Esophagus mucosa (tissue), 1 donor: ENCODE results near the gene OTOP3. TPM values are rescaled to one million over a fixed set of nuclear protein-coding genes. Genes with fewer than 3 reads are reported as not detected.

Experiments
- ATAC-seq: fragments of 200-7000 bp; cut with Tn5 transposase; one replicate; pipeline ENCODE4 v1.9.1; 2020
- total RNA-seq: library from RNA; stranded (reverse); gene quantifications from one replicate; pipeline ENCODE4 v1.2.4, GENCODE V29; 2023
- donor health status: DM: yes; HTN: yes; CAD: no.

Gene OTOP3
- total RNA-seq, 1 donor from 2014 or later, result 14.7 TPM

DNA sequence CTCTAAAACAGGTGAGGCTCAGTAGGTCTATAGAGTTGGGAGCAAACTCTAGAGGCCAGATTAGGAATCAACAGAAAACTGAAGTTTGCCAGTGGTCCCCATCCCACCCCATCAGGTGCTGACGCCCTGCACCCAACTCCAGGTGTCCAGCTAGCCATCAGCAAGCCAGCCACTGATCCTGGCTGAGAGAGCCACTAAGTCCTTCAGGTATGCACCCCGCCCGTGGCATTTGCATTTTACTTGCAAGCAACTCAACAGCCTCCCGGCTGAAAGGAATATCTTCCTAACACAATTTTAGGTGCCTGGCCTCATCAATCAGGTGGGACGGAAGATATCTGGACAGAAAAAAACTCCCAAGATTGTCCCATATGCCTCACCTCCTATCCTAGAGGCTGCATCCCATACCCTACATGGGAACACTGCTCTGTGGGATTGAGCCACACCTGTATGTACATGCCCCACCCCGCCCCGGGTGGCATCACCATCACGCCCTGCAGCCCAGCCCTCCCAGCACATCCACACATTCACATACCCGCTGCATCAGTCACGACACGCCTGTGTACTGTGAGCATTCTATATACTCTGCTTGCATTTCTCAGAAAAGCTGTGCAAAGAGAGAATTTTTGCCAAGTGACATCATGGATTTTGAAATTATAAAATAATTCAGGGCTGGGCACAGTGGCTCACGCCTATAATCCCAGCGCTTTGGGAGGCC lies 8.3 kb downstream of the OTOP3 start:
- ATAC-seq, result peak; percentile 99

DNA sequence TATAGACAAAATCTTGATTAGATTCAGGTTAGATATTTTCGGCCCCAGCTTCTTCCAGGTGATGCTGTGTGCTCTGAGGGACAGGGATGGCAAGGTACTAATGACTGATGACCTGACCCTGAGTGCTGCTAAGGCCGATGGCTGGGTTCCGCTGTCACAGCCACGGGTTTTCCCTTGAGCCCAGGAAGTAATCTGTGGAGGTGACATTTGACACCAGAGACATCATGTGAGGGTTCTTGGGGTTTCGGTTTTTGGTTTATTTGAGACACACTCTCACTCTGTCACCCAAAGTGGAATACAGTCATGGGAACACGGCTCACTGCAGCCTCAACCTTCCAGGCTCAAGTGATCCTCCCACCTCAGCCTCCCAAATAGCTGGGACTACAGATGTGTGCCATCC lies 9.8 kb downstream of the OTOP3 start:
- no peak for ATAC-seq

DNA sequence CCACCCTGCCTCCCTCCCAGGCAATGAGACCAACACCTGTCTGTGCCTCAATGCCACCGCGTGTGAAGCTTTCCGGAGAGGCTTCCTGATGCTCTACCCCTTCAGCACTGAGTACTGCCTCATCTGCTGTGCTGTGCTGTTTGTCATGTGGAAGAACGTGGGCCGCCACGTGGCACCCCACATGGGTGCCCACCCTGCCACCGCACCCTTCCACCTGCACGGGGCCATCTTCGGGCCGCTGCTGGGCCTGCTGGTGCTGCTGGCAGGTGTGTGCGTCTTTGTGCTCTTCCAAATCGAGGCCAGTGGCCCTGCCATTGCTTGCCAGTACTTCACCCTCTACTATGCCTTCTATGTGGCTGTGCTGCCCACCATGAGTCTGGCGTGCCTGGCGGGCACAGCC lies 10.9 kb downstream of the OTOP3 start:
- ATAC-seq, result no peak

DNA sequence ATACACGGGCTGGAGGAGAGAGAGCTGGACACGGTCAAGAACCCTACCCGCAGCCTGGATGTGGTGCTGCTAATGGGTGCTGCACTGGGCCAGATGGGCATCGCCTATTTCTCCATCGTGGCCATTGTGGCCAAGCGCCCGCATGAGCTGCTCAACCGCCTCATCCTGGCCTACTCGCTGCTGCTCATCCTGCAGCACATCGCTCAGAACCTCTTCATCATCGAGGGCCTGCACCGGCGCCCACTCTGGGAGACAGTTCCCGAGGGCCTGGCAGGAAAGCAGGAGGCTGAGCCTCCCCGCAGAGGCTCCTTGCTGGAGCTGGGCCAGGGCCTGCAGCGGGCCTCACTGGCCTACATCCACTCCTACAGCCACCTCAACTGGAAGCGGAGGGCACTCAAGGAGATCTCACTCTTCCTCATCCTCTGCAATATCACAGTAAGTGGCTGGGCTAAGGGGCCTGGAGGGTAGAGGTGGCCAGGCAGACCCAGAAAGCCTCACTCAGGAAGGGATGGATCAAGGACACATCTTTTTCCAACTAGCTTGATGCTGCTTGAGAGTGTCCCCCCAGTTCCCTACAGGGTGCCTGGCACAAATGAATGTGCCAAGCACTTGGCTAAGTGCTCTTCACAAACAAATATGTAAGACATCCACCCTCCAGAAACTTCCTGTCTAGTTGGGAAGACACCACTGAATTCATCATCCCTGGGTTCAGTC lies 11.5 kb downstream of the OTOP3 start:
- ATAC-seq, result no peak

DNA sequence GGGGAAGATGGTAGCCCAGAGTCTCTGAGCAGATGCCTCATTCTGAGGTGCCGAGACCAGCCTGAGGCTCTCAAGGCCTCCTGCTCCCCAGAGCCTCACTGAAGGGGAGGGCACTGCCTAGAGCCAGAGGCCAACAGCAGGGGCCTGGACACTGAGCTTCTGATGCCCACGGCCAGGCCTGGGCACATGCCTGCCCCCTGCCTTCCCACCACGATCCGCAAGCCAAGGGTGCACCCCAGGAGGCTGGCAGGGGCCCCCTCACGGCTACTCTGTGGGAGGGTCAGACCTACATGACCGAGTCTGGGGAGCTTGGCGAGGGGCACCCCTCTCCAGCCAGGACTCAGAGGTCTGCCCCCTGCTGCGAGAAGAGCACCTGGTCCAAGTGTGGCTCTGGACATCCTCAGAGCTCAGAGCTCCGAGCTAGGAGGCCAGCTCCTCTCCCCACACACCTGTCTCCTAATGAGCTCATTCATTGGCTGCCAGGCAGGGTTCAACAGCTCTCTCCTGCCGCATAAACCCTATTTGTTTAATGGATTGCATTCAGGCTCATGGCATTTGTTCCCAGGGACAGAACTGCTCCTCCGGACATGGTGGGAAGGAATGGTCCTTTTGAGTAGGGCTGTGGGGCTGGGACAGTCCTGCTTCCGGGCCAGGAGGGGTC lies 13.9 kb downstream of the OTOP3 start:
- no peak for ATAC-seq

DNA sequence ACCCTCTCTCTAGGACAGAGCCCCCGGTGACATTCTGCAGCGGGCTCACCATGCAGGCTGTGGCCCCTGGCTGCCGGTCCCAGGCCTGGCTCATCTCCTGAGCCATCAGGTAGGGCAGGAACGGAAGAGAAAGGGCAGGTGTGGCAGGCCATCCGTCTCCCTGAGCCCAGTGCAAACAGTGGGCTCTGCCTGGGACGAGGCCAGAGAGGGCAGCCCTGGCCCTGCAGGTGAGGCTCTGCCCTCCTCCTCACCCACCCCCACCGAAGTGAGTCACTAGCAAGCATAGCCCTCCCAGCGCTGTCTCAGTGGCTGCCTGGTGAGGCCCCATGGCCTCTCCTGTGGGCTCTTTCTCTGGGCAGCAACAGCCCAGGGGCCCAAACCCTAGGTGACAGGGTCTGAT lies 14.5 kb downstream of the OTOP3 start:
- ATAC-seq, result peak; percentile 82

DNA sequence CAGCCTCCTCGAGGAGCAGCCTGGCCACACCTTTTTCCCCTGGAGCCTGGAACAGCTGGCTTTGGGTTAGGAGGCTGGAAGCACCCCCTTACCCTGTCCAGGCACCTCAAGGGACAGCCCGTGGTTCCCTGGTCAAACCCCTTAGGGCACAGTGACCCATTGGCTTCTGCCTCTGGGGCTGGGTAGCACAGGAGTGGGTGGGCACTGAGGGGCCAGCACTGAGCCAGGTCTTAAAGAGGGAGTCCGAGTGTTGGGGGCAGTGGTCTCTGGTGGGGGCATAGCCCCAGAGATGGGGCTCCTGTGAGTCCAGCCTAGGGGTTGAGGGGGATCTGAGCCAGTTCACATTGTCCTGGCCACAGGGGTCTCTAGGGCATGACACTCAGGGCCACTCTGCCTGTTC lies 15.4 kb downstream of the OTOP3 start:
- no peak for ATAC-seq

DNA sequence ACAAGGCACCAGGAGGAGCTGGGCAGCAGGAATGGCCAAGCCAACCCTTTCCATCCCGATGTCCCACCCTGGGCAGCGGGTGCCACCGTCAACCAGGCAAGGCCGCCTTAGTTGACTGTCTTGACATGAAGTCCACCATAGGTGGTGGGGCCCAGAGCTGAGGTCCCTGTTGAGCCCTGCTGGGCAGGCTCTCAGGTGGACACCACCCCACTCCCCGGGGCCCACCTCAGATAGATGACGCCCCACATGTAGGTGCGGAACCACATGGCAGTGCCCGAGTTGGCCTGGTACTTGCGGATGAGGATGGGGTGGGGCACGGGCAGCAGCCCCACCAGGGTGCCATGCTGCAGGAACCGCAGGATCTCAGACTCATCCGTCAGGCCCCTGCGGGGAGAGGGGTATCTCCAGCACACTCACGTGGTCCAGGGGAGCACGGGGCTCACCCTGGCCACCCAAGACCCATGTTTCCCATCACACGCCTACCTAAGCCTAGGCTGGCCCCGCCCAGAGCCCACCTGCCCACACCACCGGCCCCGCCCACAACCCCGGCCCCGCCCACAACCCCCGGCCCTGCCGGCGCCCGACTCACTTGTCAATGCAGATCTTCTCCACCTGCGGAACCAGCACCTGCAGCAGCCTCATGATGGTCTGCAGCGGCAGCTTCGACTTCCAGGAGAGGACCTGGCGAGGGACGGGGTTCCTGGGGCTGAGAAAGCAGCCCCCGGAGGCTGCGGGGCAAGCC lies 16.2 kb downstream of the OTOP3 start:
- no peak for ATAC-seq

DNA sequence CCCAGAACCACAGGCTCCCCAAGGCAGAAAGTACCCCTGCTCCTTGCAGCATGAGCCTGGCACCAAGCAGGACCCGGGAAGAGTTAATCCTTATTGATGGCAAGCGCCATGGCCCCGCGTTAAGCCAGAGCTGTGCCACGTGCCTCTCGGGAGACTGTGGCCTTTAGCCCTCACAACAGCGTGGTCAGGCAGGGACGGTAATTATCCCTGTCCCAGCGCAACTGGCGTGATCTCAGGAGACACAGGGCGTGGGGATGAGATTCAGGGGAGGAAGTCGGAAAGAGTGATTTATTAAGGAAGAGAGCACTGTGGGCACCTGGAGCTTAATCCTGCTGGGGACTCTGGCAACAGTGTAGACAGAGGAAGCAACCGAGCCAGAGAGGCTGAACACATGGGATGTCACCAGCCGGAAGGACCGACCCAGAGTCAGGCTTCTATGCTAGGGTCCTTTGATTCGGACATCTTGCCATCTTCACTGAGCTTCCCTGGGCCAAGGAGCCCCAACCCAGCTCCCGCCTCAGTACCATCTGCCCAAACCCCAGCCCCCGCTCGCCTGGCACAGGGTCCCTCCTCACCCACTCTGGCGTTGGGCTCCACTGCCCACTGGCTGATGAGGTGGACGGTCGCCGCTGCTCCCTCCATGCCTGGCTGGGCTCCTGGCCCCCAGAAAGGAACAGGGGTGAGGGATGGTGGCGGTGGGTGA lies 16.9 kb downstream of the OTOP3 start:
- no peak for ATAC-seq

DNA sequence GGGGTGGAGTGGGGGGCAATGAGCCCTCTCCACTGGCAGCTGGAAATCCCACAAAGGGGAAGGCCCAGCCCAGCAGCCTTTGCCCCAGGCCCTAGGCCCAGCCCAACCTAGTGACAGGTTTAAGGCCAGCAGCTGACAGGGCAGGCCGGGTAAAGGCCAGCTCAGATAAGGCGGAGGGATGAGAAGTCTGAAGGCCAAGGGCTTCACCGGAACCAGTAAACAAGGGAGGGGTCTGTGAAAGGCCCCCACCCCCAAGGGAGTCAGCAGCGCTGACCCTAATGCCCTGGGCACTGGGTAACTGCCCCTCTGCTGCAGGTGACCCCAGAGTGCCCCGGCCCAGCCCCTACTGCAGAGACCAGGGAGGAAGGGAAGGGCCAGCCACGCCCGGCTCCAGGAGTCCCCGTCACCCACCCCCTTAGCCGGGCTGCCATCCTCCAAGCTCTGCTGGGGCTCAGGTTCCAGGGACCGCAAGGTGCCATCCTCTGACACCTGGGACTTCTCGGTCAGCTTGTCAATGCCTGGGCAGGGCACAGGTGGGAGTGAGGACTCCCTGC lies 17.5 kb downstream of the OTOP3 start:
- ATAC-seq, result no peak

DNA sequence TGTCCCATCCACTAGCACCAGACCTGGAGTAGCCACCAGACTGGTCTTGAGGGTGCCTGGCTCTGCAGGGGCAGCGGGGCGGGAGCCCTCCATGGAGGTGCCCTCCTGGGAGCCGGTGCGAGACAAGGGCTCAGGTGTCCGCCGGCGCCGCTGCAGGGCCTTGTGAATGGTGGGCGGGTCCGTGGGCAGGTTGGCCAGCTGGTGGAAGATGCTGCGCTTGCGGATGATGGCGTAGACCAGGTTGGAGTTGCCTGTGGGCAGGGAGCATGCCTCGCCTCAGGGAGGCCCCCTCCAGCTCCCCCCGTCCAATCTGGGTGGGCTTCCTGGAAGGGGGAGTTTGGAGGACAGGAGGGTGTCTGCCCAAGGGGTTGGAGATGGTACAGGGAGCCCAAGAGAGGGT lies 18.4 kb downstream of the OTOP3 start:
- no peak for ATAC-seq

DNA sequence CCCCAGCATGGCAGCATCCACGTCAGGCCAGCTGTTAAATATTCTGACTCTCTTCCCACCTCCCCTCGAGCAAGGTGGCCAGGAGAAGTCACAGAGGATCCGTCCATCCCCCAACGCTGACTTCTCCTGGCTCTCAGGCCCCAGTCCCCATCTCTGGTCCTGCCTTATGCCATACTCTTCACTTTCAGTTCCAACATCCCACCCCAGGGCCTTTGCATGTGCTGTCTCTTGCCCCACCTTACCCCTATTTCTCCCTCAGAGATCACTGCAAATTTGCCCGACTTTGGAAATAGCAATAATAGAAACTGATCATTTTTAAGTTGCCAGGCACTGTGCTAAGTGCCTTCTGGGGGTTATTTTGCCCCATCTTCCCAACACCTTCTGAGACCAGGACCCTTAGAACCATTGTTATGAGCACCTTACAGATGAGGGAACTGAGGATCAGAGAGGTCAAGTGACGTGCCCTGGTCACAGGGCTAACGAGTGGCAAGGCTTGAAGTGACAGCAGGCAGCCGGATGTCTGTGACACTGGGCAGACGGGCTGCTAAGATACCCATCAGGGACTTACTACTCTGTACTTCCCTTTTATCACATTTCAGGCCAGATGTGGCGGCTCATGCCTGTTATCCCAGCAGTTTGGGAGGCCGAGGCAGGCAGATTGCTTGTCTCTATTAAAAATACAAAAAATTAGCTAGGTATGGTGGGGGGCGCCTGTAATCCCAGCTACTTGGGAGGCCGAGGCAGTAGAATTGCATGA lies 19.1 kb downstream of the OTOP3 start:
- no peak for ATAC-seq

DNA sequence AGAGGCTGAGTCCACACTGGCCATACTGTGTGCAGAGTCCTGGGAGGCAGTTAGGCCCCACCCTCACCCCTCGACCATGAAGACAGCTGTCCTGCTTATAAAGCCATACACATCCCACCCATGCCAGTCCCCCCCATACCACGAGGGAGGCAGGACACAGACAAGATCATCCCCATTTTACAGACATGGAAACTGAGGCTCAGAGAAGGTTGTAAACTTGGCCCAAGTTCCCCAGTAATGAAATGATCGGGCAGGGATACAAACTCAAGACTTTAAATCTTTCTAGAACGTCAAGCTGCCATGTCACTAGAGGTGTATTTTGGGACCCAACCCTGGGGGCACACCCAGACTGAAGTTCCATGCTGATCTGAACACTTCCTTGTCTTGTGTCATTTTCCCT lies 20.4 kb downstream of the OTOP3 start:
- no peak for ATAC-seq

DNA sequence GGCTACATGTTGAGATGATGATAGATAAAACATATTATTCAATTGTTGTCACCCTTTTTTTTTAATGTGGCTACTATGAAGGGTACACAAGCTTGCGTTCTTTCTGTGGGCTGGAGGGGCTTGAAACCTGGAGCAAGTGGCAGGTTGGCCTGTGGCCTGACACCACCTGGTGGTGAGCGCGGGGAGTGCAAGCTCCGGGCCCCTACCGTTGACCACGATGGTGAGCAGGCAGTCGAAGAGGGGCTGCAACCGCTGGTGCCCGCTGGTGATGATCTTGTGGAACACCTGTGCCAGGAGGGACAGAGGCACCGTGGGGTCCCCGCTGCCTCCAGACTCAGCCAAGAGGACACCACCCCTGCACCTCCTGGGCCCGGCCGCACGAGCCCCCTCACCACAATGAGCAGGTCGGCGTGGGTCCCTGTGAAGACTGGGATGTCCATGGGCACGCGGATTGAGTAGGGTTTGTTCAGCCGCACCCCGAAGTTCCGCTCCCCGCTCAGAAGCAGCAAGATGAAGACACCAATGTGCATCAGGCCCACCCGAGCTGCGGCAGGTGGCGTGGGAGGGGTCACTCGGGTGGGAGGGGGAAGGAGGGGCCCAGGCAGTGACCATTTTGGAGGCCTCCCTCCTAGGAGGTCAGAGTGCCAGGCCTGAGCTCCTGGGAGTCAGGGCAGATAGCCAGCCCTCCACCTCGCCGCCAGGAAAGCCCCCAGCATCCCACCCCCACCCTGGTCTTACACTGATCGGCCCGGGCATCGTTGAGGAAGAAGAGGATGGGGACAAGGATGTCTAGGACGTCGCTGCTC lies 22.4 kb downstream of the OTOP3 start:
- ATAC-seq, result peak; percentile 19

DNA sequence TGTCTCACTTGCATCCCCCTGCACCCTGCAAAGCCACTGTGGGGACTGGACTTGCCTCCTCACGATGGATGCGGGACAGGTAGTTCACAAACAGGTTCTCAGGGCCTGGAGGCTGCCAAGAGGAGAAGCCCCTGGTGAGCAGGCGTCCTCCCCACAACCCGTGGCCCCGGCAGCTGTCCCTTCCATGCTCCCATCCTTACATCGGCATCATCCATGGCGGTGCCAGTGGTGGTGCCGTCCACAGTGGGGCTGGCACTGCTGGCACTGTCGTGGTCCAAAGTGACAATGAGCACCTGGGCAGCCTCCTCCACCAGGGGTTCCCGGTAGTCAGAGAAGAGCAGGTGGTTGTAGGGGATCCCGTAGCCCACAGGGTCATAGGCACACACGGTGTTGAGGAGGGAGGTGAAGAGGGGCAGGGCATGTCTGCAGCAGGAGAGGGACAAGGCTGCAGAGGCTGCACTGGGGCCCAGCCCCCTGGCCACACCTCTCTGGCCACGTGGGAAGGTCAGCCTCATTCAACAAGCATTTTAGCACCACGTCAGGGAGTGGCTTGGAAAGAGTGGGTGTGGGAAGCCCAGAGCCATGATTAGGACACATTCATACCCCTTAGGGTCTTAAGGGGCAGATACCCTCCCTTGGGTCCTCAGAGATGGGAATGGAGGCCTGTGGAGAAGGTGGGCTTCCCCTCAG lies 24.3 kb downstream of the OTOP3 start:
- peak; percentile 40 for ATAC-seq

DNA sequence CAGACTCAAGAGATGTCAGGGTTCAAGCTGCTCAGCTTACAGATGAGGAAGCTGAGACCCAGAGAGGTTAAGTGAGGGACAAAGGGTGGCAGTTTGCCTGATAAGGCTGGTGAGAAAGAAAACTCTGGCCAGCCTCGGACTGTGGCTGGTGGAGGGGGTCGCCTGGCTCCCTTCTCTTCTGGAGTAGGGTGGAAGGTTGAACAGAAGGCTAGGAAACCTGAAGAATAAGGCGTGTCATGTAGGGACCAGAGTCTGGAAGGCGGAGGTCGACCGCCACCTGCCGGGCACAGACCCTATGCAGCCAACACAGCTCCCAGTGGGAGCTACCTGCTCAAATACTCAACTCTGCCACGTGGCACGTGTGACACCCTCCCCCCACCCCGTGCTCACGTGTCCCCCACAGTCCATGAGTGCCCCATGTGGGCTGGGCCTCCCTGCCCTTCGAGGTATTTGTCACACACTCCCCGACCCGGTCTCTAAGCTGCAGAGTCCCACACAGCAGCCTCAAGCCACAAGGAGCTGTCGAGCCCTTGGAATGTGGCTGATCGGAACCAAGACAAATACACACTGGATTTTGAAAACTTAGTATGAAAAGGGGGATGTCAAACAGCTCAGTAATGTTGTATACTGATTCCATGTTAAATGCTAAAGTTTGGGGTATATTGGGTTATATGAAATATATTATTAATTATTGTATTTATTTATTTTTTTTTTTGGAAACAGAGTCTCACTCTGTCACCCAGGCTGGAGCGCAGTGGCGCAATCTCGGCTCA lies 25.1 kb downstream of the OTOP3 start:
- ATAC-seq, result peak; percentile 68

DNA sequence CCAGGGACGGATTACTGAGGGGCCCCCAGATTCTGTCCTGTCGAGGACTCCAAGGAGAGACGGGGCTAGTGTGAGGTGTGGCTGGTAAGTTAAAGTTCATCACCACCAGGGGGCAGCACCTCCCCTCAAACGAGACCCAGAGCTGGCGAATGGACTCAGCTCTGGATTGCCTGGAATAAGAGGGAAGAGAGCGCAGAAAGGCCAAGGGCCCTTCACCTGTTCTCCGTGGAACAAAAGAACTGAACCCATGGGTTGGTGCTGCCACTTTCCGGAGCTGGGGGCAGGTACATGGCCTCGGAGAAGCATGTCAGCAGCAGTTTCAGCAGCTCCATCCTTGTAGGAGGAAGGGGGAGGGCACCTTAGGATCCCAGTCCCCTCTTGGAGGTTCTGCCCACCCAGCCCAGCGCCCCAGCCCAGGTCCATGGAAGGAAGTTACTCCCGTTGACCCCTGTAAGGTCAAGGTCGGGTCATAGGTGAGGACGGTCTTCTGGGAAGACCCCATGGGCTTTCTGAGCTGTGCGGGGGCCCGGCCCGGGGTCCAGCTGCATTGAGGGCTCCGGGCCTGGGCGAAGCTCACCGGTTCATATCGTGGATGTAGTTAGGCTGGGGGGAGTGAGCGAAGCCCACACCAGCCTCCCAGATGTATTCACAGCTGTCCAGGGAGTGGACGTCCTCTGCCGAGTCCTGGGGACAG lies 26.1 kb downstream of the OTOP3 start:
- peak; percentile 60 for ATAC-seq

DNA sequence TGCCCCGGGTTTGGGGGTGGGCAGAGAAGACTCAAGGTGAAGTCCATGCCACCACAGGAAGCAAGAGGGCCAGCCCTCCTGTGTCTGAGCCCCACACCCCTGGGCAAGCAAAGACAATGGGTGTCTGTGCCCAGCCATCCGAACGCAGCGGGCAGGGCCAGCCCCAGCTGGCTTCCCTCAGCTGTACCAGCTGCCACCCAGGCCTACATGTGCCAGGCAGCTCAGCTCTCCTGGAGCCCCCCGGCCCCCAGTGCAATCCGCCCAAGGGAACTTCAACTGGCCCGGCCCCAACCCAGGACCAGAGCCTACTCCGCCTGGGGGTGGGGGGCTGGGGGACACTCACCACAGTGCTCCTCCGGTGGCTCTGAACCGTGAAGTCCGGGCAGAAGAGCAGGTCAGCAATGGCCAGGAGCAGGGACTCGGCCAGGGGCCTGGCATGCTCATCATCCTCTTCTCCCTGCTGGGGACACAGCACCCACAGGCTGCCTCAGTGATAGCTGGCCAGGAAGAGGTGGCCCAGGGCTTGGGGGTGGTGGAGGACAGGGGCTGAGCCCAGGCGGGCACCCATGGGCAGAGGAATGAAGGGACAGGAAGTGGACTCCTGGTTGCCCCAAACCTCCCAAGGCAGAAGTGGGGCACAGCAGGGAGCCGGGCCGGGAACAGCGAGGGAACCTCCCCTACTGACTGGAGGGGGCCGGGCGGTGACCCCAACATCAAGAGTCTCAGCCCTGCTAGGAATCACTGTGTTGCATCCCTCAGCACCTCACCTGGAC lies 27.1 kb downstream of the OTOP3 start:
- ATAC-seq, result no peak
